GM12864 (cell line): ENCODE data around the gene KANSL1L.

ENCODE experiments used
- DNase-seq: peaks from one replicate; pipeline ENCODE4 v3.0.0-alpha.2; 2011; ENCODE audit warnings: low read depth
- H3K4me3 ChIP-seq: 2 replicates; pipeline ENCODE4 v1.5.1; 2011; ENCODE audit warnings: mild to moderate bottlenecking, low read depth, low read length, control low read depth
- TF ChIP-seq, protein P1 (sequence below): IDR thresholded peaks from 2 replicates; pipeline ENCODE4 v1.5.1; 2011; ENCODE audit warnings: low read depth, mild to moderate bottlenecking, moderate library complexity, low read length, control low read depth, inconsistent platforms; ENCODE audit errors: missing control alignments

KANSL1L gene

DNA sequence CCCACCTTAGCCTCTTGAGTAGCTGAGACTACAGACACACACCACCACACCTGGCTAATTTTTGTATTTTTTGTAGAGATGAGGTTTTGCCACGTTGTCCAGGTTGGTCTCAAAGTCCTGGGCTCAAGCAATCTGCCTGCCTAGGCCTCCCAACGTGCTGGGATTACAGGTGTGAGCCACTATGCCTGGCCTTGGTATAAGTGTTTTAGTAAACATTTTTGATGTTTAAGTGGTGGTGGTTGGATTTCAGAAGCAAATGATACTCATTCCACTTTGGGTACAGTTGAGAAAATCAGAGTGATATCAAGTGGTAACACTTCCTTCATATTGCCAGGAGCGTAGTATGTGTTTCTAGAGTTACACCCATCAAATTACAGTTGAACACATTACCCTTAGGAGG lies 28.6 kb upstream of the KANSL1L start:
- no peak overlapping the region for H3K4me3 ChIP-seq
- DNase-seq: no peak
- TF ChIP-seq, protein P1, sequence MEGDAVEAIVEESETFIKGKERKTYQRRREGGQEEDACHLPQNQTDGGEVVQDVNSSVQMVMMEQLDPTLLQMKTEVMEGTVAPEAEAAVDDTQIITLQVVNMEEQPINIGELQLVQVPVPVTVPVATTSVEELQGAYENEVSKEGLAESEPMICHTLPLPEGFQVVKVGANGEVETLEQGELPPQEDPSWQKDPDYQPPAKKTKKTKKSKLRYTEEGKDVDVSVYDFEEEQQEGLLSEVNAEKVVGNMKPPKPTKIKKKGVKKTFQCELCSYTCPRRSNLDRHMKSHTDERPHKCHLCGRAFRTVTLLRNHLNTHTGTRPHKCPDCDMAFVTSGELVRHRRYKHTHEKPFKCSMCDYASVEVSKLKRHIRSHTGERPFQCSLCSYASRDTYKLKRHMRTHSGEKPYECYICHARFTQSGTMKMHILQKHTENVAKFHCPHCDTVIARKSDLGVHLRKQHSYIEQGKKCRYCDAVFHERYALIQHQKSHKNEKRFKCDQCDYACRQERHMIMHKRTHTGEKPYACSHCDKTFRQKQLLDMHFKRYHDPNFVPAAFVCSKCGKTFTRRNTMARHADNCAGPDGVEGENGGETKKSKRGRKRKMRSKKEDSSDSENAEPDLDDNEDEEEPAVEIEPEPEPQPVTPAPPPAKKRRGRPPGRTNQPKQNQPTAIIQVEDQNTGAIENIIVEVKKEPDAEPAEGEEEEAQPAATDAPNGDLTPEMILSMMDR: no peak

DNA sequence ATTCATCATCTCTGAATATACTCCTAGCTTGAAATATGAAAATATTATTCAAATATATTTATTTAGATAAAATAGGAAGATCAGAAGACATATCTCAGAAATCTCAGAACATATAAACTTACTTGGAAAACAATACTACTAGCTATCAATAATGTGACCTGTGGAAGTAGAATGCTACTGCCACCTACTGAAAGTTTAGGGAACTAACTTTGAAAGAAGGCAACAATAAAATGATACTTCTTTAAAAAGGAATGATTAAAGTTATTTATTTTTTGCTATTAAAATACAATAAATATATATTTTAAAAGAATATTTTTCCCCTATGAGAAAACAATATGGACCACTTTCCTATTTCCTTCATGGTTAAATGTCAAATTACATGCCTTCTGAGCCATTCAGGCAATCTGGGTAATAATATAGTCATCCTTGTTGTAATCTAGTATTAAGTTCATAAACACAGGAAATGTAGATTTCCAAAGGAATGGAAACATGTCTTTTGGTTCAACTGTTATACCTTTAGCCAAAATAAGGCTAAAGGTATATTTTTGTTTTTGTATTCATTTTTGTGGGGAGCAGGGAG lies 28.1 kb upstream of the KANSL1L start:
- DNase-seq: no peak
- TF ChIP-seq, protein P1: peak; percentile 37
- H3K4me3 ChIP-seq: no peak overlapping the region

DNA sequence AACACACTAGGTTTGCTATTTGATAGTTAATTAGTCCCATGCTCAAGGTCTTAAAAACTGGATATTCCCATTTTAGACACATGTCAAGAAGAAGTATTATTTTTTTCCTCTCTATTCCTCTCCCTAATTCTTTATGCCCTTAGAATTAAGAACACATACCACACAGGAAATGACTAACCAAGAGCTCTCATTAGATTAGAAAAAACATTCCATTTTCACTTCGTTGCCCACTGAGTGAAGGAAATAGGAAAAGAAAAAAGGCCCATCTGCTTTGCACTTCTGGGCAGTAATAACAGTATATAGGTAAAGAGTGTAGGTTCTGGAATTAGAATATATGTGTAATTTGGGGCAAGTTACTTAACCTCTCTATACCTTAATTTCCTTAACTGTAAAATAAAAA lies 27.1 kb upstream of the KANSL1L start:
- TF ChIP-seq, protein P1: no peak
- no peak for DNase-seq
- H3K4me3 ChIP-seq: no peak overlapping the region

DNA sequence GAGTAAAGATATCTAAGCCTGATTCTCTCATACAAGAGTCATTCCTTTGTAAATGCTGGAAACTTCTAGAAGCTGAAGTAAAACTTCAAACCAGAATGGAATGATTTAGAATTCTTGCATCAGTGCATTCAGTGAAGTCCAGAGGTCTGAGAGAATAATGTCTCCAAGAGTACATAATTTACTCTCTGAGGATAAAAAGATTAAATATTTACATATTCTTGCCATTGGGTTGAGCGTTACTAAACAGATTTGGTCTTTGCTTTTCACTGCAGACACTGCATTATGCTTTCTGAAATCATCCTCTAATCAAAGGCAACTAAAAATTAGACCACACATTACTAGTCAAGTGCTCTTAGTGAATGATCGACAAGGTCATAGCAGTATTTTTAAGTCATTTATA lies 26.5 kb upstream of the KANSL1L start:
- no peak for DNase-seq
- H3K4me3 ChIP-seq: no peak overlapping the region
- TF ChIP-seq, protein P1: no peak

GRCh38 chr2:210195101-210195852 lies 24.1 kb upstream of the KANSL1L start:
- no peak overlapping the region for H3K4me3 ChIP-seq
- TF ChIP-seq, protein P1: peak; percentile 51
- DNase-seq: no peak

GRCh38 chr2:210190345-210190744 lies 19.1 kb upstream of the KANSL1L start:
- H3K4me3 ChIP-seq: no peak overlapping the region
- TF ChIP-seq, protein P1: no peak
- DNase-seq: no peak

- TF ChIP-seq, protein P1: no peak
- no peak for DNase-seq
- H3K4me3 ChIP-seq: no peak overlapping the region
These were observed 18.4 kb upstream of the KANSL1L start for GRCh38 chr2:210189452-210190138.
